Heart left ventricle (tissue), 16 donors: Measurements from ENCODE around the gene PRR4. TPM values are rescaled to one million over a fixed set of nuclear protein-coding genes. Genes with fewer than 3 reads are reported as not detected.

Experiments used
- ATAC-seq, 4 donors: fragments of 200-7000 bp; cut with Tn5 transposase; one replicate each; pipeline ENCODE4 v1.9.1; 2020 to 2022; ENCODE audit warnings: moderate library complexity in 4 of 4, mild to moderate bottlenecking in 3 of 4, moderate number of reproducible peaks in 1 of 4
- DNase-seq, 5 donors: peaks; one replicate each; pipeline ENCODE4 v3.0.0-alpha.2; 2020
- H3K27ac ChIP-seq, 12 donors: fragments of 200-600 bp; sonication (generic) in 4 of 12; one replicate each; pipeline versions ENCODE4 v1.5.0 to v1.8.0; 2016 to 2022; ENCODE audit warnings: mild to moderate bottlenecking in 2 of 12
- H3K27me3 ChIP-seq, 9 donors: fragments of 200-600 bp; sonication (generic) in 2 of 9; one replicate each; pipeline versions ENCODE4 v1.5.1 to v1.8.0; 2016 to 2022; ENCODE audit warnings: mild to moderate bottlenecking in 3 of 9
- H3K36me3 ChIP-seq, 9 donors: fragments of 200-600 bp; sonication (generic) in 2 of 9; one replicate each; pipeline versions ENCODE4 v1.5.0 to v1.8.0; 2018 to 2022; ENCODE audit warnings: mild to moderate bottlenecking in 2 of 9
- H3K4me1 ChIP-seq, 12 donors: fragments of 200-600 bp; sonication (generic) in 4 of 12; one replicate each; pipeline versions ENCODE4 v1.5.0 to v1.8.0; 2016 to 2022; ENCODE audit warnings: mild to moderate bottlenecking in 3 of 12
- H3K4me3 ChIP-seq, 12 donors: fragments of 200-600 bp; sonication (generic) in 4 of 12; one replicate each; pipeline versions ENCODE4 v1.5.0 to v1.8.0; 2017 to 2022; ENCODE audit warnings: mild to moderate bottlenecking in 9 of 12, moderate library complexity in 4 of 12
- H3K9me3 ChIP-seq, 12 donors: fragments of 200-600 bp; sonication (generic) in 4 of 12; one replicate each; pipeline versions ENCODE4 v1.5.0 to v1.8.0; 2016 to 2022; ENCODE audit warnings: mild to moderate bottlenecking in 1 of 12
- CTCF ChIP-seq, 12 donors: fragments of 200-600 bp; sonication (generic) in 4 of 12; IDR thresholded peaks; one replicate each; pipeline versions ENCODE4 v1.5.0 to v1.8.0; 2018 to 2022; ENCODE audit warnings: antibody characterized with exemption in 12 of 12, mild to moderate bottlenecking in 5 of 12
- POLR2A ChIP-seq, 2 donors: fragments of 450-650 bp; IDR thresholded peaks; one replicate each; pipeline ENCODE4 v1.6.1; 2017; ENCODE audit warnings: antibody characterized with exemption in 2 of 2, mild to moderate bottlenecking in 2 of 2, moderate library complexity in 2 of 2
- WGBS, 4 donors: extraction: QIAGEN DNeasy Blood & Tissue Kit in 2 of 4; methylation state at CpG; one replicate each; pipeline versions ENCODE4 v1.1.5 to v1.1.7; 2013 to 2018; 5-methylcytosine and 5-hydroxymethylcytosine counted together
- intact Hi-C, 10 donors: fragments of 100-400 bp; cut with DNase I; formaldehyde crosslinking; loops; one replicate each; pipeline versions ENCODE4 v1.11.1 to v1.14.2; 2022
- polyA plus RNA-seq, 2 donors: library from polyadenylated mRNA; stranded (reverse); fragments of 200-250 nt; gene quantifications; one replicate each; pipeline ENCODE4 v1.2.3, GENCODE V29; 2013
- total RNA-seq, 9 donors: library from RNA; depleted of rRNA in 2 of 9; stranded (reverse); fragments of >200 nt in 2 of 9; fragmentation: NEBNext Ultra II Directional in 3 of 9; extraction: Animal tissue kit (Norgen Biotek cat#: 25700) in 3 of 9; gene quantifications; one replicate each; pipeline versions ENCODE4 v1.1.0 to v1.2.4, GENCODE V29; 2016 to 2023
- donor health status: ischemic (EF 13 %, LVEDD 7.1; RV severe dilation, severe dysfunction).
- donor health status: healthy with polysubstance abuse.
- donor health status: DM: no; HTN: yes; CAD: no.
- donor health status: DM: no; HTN: no; CAD: no.
- donor health status: ischemic (EF 25% LVEDD 6.9; RV normal size, moderate dysfunction).
- donor health status: ischemic (EF 25% LVEDD 5.7; RV mildly dilated, moderate dysfunction).
- donor health status: healthy.
- donor health status: DM: yes; HTN: yes; CAD: no.
- donor health status: ischemic (EF 35%, LVEDD 5.7; RV mildly dilated, moderate dysfunction).
- donor health status: nonischemic (EF 11% LVEDD 7.7; RV severe dilation, severe dysfunction).
- donor health status: DM: yes; HTN: yes; CAD: no.
- donor health status: PGD.
- donor health status: ischemic (EF 29% LVEDD 5.4; RV normal size, mild dysfunction).
- donor health status: nonischemic (EF 23%, LVEDD 6.1; RV moderate dilation, normal function).

The PRR4 gene
- total and polyA plus RNA-seq, 11 donors: 0.85 to 5.5 (median 2.1) TPM; not detected in 2

- ATAC-seq (peak in 1 of 4 donors; percentile 31), DNase-seq (no peak)
- peaks cover 0 to 8% (median 0%) of the 10 kb centered on the region in 12 donors for H3K4me1 ChIP-seq
- H3K27ac ChIP-seq: no peak overlapping the region
- 78 to 83% (median 79%) methylated on average over 4 of the region's 4 CpGs for WGBS, 4 donors
- peaks cover 0 to 11% (median 0%) of the 10 kb centered on the region in 12 donors for H3K9me3 ChIP-seq
- no peaks in the 10 kb centered on the region for H3K27me3 ChIP-seq
- peaks cover 0 to 28% (median 5%) of the 10 kb centered on the region in 9 donors for H3K36me3 ChIP-seq
- H3K4me3 ChIP-seq: no peak overlapping the region
- intact Hi-C loops: no loop called here
- TF ChIP-seq POLR2A (IDR thresholded peaks at IDR 0.05) (no peak), CTCF (IDR thresholded peaks at IDR 0.05) (no peak)
Measured at GRCh38 chr12:10851243-10851858, 2.1 kb upstream of the PRR4 start.

GRCh38 chr12:10847744-10848143 lies 1.5 kb downstream of the PRR4 start:
- Histone ChIP-seq H3K27me3 (no peaks in the 10 kb centered on the region), H3K9me3 (no peaks in the 10 kb centered on the region), H3K27ac (no peak overlapping the region), H3K4me3 (no peak overlapping the region), H3K4me1 (peaks cover 0 to 8% (median 0%) of the 10 kb centered on the region in 12 donors), H3K36me3 (peaks cover 0 to 52% (median 5%) of the 10 kb centered on the region in 9 donors)
- intact Hi-C loops: no loop called here
- TF ChIP-seq POLR2A (IDR thresholded peaks at IDR 0.05): no peak
- no peak for TF ChIP-seq CTCF (IDR thresholded peaks at IDR 0.05)
- ATAC-seq (no peak), DNase-seq (no peak)
- WGBS, 4 donors: 29 to 52% (median 37%) methylated on average over 2 of the region's 2 CpGs

- Histone ChIP-seq H3K9me3 (peaks cover 0 to 3% (median 0%) of the 10 kb centered on the region in 12 donors), H3K27ac (no peak overlapping the region), H3K36me3 (peaks cover 0 to 49% (median 5%) of the 10 kb centered on the region in 9 donors), H3K4me3 (no peak overlapping the region), H3K4me1 (no peaks in the 10 kb centered on the region), H3K27me3 (no peaks in the 10 kb centered on the region)
- intact Hi-C loops: no loop called here
- no peak for DNase-seq
- ATAC-seq: no peak
- 92 to 99% (median 96%) methylated on average over 2 of the region's 2 CpGs for WGBS, 4 donors
- TF ChIP-seq CTCF (IDR thresholded peaks at IDR 0.05) (no peak), POLR2A (IDR thresholded peaks at IDR 0.05) (no peak)
Measured at GRCh38 chr12:10842862-10843261, 6.4 kb downstream of the PRR4 start.

- intact Hi-C loops: no loop called here
- Histone ChIP-seq H3K36me3 (peaks cover 0 to 16% (median 0%) of the 10 kb centered on the region in 9 donors), H3K4me1 (no peaks in the 10 kb centered on the region), H3K4me3 (no peak overlapping the region), H3K27me3 (no peaks in the 10 kb centered on the region), H3K27ac (no peak overlapping the region), H3K9me3 (peaks cover 0 to 15% (median 0%) of the 10 kb centered on the region in 12 donors)
- no peak for ATAC-seq
- 83 to 91% (median 88%) methylated on average over 3 of the region's 3 CpGs for WGBS, 4 donors
- TF ChIP-seq POLR2A (IDR thresholded peaks at IDR 0.05) (no peak), CTCF (IDR thresholded peaks at IDR 0.05) (no peak)
- no peak for DNase-seq
Measured at GRCh38 chr12:10838461-10838860, 10.8 kb downstream of the PRR4 start.
